Activated naive CD4-positive, alpha-beta T cell treated with anti-CD3 and anti-CD28 coated beads, Interleukin-2, amount 50 U/mL, for 72 hours (primary cell): Measurements from ENCODE around the gene NRARP. TPM values are rescaled to one million over a fixed set of nuclear protein-coding genes. Genes with fewer than 3 reads are reported as not detected.

Experiments used
- ATAC-seq, 2 donors: fragments of 150-1000 bp; cut with Tn5 transposase; 2 replicates each; pipeline ENCODE4 v1.10.0; 2021; ENCODE audit warnings: mild to moderate bottlenecking in 2 of 2, moderate library complexity in 2 of 2
- DNase-seq, 2 donors: peaks; one replicate each; pipeline ENCODE4 v3.0.0; 2021 to 2022; ENCODE audit warnings: low spot score in 2 of 2
- H3K27ac Mint-ChIP-seq, 2 donors: one replicate each; pipeline ENCODE4 v1.8.0; 2022; ENCODE audit warnings: mild to moderate bottlenecking in 2 of 2, mixed read lengths in 2 of 2
- H3K36me3 Mint-ChIP-seq, 2 donors: one replicate each; pipeline ENCODE4 v1.8.0; 2022; ENCODE audit warnings: mixed read lengths in 2 of 2
- H3K9me3 Mint-ChIP-seq, 2 donors: one replicate each; pipeline ENCODE4 v1.8.0; 2022; ENCODE audit warnings: mixed read lengths in 2 of 2
- total RNA-seq, 2 donors: library from RNA; stranded (reverse); gene quantifications; one replicate each; pipeline ENCODE4 v1.2.3, GENCODE V29; 2022

The NRARP gene
- total RNA-seq, 2 donors from 2014 or later: 0.61 to 3.1 TPM

GRCh38 chr9:137306850-137307254 is 4.8 kb upstream of the NRARP start:
- no peaks in the 10 kb centered on the region for H3K36me3 Mint-ChIP-seq
- H3K9me3 Mint-ChIP-seq: no peaks in the 10 kb centered on the region
- no peak for DNase-seq
- no peak for ATAC-seq
- H3K27ac Mint-ChIP-seq: no peak overlapping the region

- DNase-seq (no peak), ATAC-seq (no peak)
- no peaks in the 10 kb centered on the region for H3K36me3 Mint-ChIP-seq
- no peak overlapping the region for H3K27ac Mint-ChIP-seq
- no peaks in the 10 kb centered on the region for H3K9me3 Mint-ChIP-seq
Measured at GRCh38 chr9:137306066-137306849, 4.2 kb upstream of the NRARP start.

- Mint-ChIP-seq H3K36me3 (no peaks in the 10 kb centered on the region), H3K9me3 (no peaks in the 10 kb centered on the region), H3K27ac (no peak overlapping the region)
- DNase-seq (no peak), ATAC-seq (no peak)
Measured at GRCh38 chr9:137305798-137306065, 3.7 kb upstream of the NRARP start.

GRCh38 chr9:137305060-137305797 is 3.2 kb upstream of the NRARP start:
- ATAC-seq: peak; percentile 42 to 60
- no peak overlapping the region for H3K27ac Mint-ChIP-seq
- no peaks in the 10 kb centered on the region for H3K36me3 Mint-ChIP-seq
- DNase-seq: peak in 1 of 2 donors; percentile 53
- H3K9me3 Mint-ChIP-seq: no peaks in the 10 kb centered on the region

- no peak for ATAC-seq
- Mint-ChIP-seq H3K9me3 (no peaks in the 10 kb centered on the region), H3K36me3 (no peaks in the 10 kb centered on the region), H3K27ac (no peak overlapping the region)
- no peak for DNase-seq
Measured at GRCh38 chr9:137304383-137305059, 2.5 kb upstream of the NRARP start.

GRCh38 chr9:137303893-137304382 is 1.9 kb upstream of the NRARP start:
- DNase-seq (no peak), ATAC-seq (no peak)
- no peak overlapping the region for H3K27ac Mint-ChIP-seq
- H3K9me3 Mint-ChIP-seq: no peaks in the 10 kb centered on the region
- no peaks in the 10 kb centered on the region for H3K36me3 Mint-ChIP-seq

GRCh38 chr9:137303151-137303892 is 1.3 kb upstream of the NRARP start:
- H3K9me3 Mint-ChIP-seq: no peaks in the 10 kb centered on the region
- no peaks in the 10 kb centered on the region for H3K36me3 Mint-ChIP-seq
- DNase-seq (no peak), ATAC-seq (no peak)
- no peak overlapping the region for H3K27ac Mint-ChIP-seq

GRCh38 chr9:137302449-137303150 is 529 bp upstream of the NRARP start:
- Mint-ChIP-seq H3K9me3 (no peaks in the 10 kb centered on the region), H3K27ac (no peak overlapping the region), H3K36me3 (no peaks in the 10 kb centered on the region)
- DNase-seq: no peak
- ATAC-seq: peak; percentile 50 to 52

- no peaks in the 10 kb centered on the region for H3K36me3 Mint-ChIP-seq
- DNase-seq (peak; percentile 51 to 60), ATAC-seq (peak; percentile 23 to 38)
- H3K9me3 Mint-ChIP-seq: no peaks in the 10 kb centered on the region
- H3K27ac Mint-ChIP-seq: no peak overlapping the region
Measured at GRCh38 chr9:137301081-137301947, 757 bp downstream of the NRARP start.

- ATAC-seq (no peak), DNase-seq (no peak)
- Mint-ChIP-seq H3K9me3 (no peaks in the 10 kb centered on the region), H3K36me3 (no peaks in the 10 kb centered on the region), H3K27ac (peak overlapping the region in 1 of 2 donors; percentile 62)
Measured at GRCh38 chr9:137300567-137301080, 1.4 kb downstream of the NRARP start.

GRCh38 chr9:137299938-137300337 is 2.1 kb downstream of the NRARP start:
- no peaks in the 10 kb centered on the region for H3K9me3 Mint-ChIP-seq
- DNase-seq (no peak), ATAC-seq (no peak)
- no peak overlapping the region for H3K27ac Mint-ChIP-seq
- no peaks in the 10 kb centered on the region for H3K36me3 Mint-ChIP-seq

GRCh38 chr9:137299203-137299565 is 2.9 kb downstream of the NRARP start:
- no peaks in the 10 kb centered on the region for H3K9me3 Mint-ChIP-seq
- DNase-seq (no peak), ATAC-seq (no peak)
- H3K36me3 Mint-ChIP-seq: no peaks in the 10 kb centered on the region
- no peak overlapping the region for H3K27ac Mint-ChIP-seq

GRCh38 chr9:137298401-137299202 is 3.5 kb downstream of the NRARP start:
- H3K36me3 Mint-ChIP-seq: no peaks in the 10 kb centered on the region
- ATAC-seq (no peak), DNase-seq (no peak)
- no peak overlapping the region for H3K27ac Mint-ChIP-seq
- no peaks in the 10 kb centered on the region for H3K9me3 Mint-ChIP-seq

GRCh38 chr9:137297966-137298365 is 4.1 kb downstream of the NRARP start:
- DNase-seq (no peak), ATAC-seq (no peak)
- Mint-ChIP-seq H3K9me3 (no peaks in the 10 kb centered on the region), H3K36me3 (no peaks in the 10 kb centered on the region), H3K27ac (no peak overlapping the region)
